Measurements from ENCODE around the gene NRXN3. TPM values are rescaled to one million over a fixed set of nuclear protein-coding genes. Genes with fewer than 3 reads are reported as not detected.

The NRXN3 gene
- polyA plus RNA-seq, 1 donor (not counting 4 experiments of a cell fraction or from before 2014, with no cell fraction given), result 0.89 TPM

DNA sequence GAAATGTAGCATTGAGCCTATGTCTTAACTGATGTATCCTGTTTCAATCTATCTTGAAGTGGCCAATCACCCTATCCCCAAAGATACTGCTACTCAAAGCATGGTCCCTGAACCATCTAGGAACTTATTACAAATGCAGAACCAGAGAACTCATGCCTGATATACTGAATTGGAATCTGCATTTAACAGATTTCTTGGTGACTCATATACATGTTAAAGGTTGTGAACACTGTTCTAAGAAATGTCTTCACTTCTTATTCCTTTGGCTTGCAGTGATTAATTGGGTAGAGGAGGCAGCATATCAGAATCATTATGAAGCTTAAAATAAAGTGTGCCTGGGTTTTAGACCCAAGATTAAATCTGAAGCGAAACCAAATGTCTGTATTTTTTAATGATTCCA, 1245.6 kb downstream of the NRXN3 start:
- Histone ChIP-seq H3K4me2 (ENCODE audit: control insufficient read depth, extremely low read depth, insufficient read depth, low read depth, low read length) (no peak overlapping the region), H3K27ac (ENCODE audit: control insufficient read depth, insufficient read depth, low read length) (no peak overlapping the region), H3K27me3 (ENCODE audit: control insufficient read depth, extremely low read depth, insufficient read depth, low read length) (no peaks in the 10 kb centered on the region), H3K9ac (ENCODE audit: control insufficient read depth, extremely low read depth, insufficient read depth, low read length) (no peak overlapping the region), H3K9me3 (ENCODE audit: control insufficient read depth, low read depth, low read length) (no peaks in the 10 kb centered on the region), H3K79me2 (ENCODE audit: control insufficient read depth, insufficient read depth, low read length) (no peaks in the 10 kb centered on the region), H4K20me1 (ENCODE audit: control insufficient read depth, extremely low read depth, insufficient read depth, low read length) (no peaks in the 10 kb centered on the region), H3K4me3 (ENCODE audit: control insufficient read depth in 2 of 3, extremely low read depth in 1 of 3, insufficient read depth in 2 of 3, low read depth in 1 of 3, low read length in 3 of 3) (no peak overlapping the region), H3K9me1 (ENCODE audit: control insufficient read depth, extremely low read depth, insufficient read depth, low read length) (no peaks in the 10 kb centered on the region), H3K36me3 (ENCODE audit: control insufficient read depth in 2 of 2, extremely low read depth in 1 of 2, insufficient read depth in 2 of 2, low read length in 2 of 2) (no peaks in the 10 kb centered on the region), H2AFZ (ENCODE audit: control insufficient read depth, low read length) (no peak overlapping the region), H3K4me1 (ENCODE audit: control insufficient read depth, extremely low read depth, insufficient read depth, low read length) (peaks cover 12% of the 10 kb centered on the region)
- DNase-seq (ENCODE audit: low read depth, low spot score) (no peak), FAIRE-seq (no peak)
- dilution Hi-C loops (cut with MboI; ENCODE audit: extremely low pct_ligation_motif_present, low sequenced_read_pairs), result no loop called here
- TF ChIP-seq, protein P1, sequence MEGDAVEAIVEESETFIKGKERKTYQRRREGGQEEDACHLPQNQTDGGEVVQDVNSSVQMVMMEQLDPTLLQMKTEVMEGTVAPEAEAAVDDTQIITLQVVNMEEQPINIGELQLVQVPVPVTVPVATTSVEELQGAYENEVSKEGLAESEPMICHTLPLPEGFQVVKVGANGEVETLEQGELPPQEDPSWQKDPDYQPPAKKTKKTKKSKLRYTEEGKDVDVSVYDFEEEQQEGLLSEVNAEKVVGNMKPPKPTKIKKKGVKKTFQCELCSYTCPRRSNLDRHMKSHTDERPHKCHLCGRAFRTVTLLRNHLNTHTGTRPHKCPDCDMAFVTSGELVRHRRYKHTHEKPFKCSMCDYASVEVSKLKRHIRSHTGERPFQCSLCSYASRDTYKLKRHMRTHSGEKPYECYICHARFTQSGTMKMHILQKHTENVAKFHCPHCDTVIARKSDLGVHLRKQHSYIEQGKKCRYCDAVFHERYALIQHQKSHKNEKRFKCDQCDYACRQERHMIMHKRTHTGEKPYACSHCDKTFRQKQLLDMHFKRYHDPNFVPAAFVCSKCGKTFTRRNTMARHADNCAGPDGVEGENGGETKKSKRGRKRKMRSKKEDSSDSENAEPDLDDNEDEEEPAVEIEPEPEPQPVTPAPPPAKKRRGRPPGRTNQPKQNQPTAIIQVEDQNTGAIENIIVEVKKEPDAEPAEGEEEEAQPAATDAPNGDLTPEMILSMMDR (optimal IDR thresholded peaks at IDR 0.05 in 1 of 3, IDR thresholded peaks at IDR 0.05 in 1 of 3, conservative IDR thresholded peaks at IDR 0.05 in 1 of 3; ENCODE audit: extremely low read depth in 1 of 3, insufficient read depth in 2 of 3, low read length in 3 of 3), result no peak
- TF ChIP-seq EZH2 (IDR thresholded peaks at IDR 0.05; ENCODE audit: low read length), result no peak

DNA sequence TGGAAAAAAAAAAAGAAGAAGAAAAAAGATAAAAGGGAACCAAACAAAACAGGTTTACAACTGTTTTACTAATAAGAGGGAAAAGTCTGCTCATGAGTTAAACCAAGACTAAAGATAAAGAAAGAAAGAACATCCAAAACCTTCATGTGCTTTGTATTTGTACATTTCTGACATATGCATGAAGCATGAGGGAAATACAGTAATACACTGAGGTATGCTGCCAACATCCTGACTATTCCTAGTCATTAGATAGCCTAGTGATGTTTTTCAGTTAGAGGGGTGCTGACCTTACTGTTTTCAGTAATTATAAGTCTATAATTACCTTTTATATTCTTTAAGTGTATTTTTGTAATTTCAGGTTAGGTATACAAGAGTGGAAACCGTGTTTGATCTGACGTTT, 1247.8 kb downstream of the NRXN3 start:
- Histone ChIP-seq H3K4me3 (ENCODE audit: control insufficient read depth in 2 of 3, extremely low read depth in 1 of 3, insufficient read depth in 2 of 3, low read depth in 1 of 3, low read length in 3 of 3) (no peak overlapping the region), H3K9ac (ENCODE audit: control insufficient read depth, extremely low read depth, insufficient read depth, low read length) (no peak overlapping the region), H4K20me1 (ENCODE audit: control insufficient read depth, extremely low read depth, insufficient read depth, low read length) (no peaks in the 10 kb centered on the region), H3K27ac (ENCODE audit: control insufficient read depth, insufficient read depth, low read length) (no peak overlapping the region), H3K36me3 (ENCODE audit: control insufficient read depth in 2 of 2, extremely low read depth in 1 of 2, insufficient read depth in 2 of 2, low read length in 2 of 2) (no peaks in the 10 kb centered on the region), H3K27me3 (ENCODE audit: control insufficient read depth, extremely low read depth, insufficient read depth, low read length) (no peaks in the 10 kb centered on the region), H3K9me3 (ENCODE audit: control insufficient read depth, low read depth, low read length) (no peaks in the 10 kb centered on the region), H3K4me2 (ENCODE audit: control insufficient read depth, extremely low read depth, insufficient read depth, low read depth, low read length) (no peak overlapping the region), H2AFZ (ENCODE audit: control insufficient read depth, low read length) (no peak overlapping the region), H3K79me2 (ENCODE audit: control insufficient read depth, insufficient read depth, low read length) (no peaks in the 10 kb centered on the region), H3K4me1 (ENCODE audit: control insufficient read depth, extremely low read depth, insufficient read depth, low read length) (no peaks in the 10 kb centered on the region), H3K9me1 (ENCODE audit: control insufficient read depth, extremely low read depth, insufficient read depth, low read length) (no peaks in the 10 kb centered on the region)
- dilution Hi-C loops (cut with MboI; ENCODE audit: extremely low pct_ligation_motif_present, low sequenced_read_pairs), result no loop called here
- TF ChIP-seq, protein P1 (optimal IDR thresholded peaks at IDR 0.05 in 1 of 3, IDR thresholded peaks at IDR 0.05 in 1 of 3, conservative IDR thresholded peaks at IDR 0.05 in 1 of 3; ENCODE audit: extremely low read depth in 1 of 3, insufficient read depth in 2 of 3, low read length in 3 of 3), result no peak
- no peak for TF ChIP-seq EZH2 (IDR thresholded peaks at IDR 0.05; ENCODE audit: low read length)
- no peak for DNase-seq (ENCODE audit: low read depth, low spot score)
- no peak for FAIRE-seq
